HS-5 (cell line): ENCODE measurements around the gene CRELD2.

Experiments used
- DNase-seq: peaks from one replicate; pipeline ENCODE4 v3.0.0-alpha.2; 2012; ENCODE audit warnings: low read depth

CRELD2 gene

GRCh38 chr22:49956914-49957825 is 38.7 kb downstream of the CRELD2 start:
- no peak for DNase-seq

DNA sequence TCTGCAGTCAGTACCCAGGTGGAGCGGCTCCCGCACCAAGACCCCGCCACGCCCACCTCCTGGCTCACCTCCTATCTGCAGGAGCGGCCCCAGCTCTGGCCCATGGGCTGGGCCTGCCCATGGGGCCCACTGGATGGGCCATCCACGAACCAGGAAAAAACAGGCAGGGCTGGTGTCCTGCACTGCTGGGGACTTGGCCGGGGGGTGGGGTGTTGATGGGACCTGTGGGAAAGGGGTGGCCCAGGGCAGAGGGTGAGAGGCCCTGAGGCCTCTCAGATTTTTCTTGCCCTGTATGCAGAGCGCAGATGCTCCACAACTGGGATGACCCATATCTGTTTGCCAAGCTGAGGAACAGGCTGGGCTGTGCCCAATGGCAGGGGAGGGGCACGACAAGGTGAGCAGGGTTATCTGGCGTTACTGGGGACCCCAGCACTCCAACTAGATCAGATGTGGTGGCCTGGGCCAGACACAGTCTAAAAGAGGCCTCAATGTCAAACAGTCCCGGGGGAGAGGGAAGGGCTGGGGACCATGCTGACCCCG is 39.5 kb downstream of the CRELD2 start:
- DNase-seq: no peak

- no peak for DNase-seq
Measured at GRCh38 chr22:49958366-49958921, 40.0 kb downstream of the CRELD2 start.

- no peak for DNase-seq
Measured at GRCh38 chr22:49958931-49959781, 40.7 kb downstream of the CRELD2 start.

GRCh38 chr22:49959782-49960158 is 41.3 kb downstream of the CRELD2 start:
- DNase-seq: no peak

- DNase-seq: peak; percentile 82
Measured at GRCh38 chr22:49960159-49961004, 41.9 kb downstream of the CRELD2 start, which contains the start of gene PIM3. Gene PIM3, plus strand, starts transcription at chr22:49960772. Its CDS starts 176 bp downstream, at chr22:49960948.

GRCh38 chr22:49961005-49961600 is 42.7 kb downstream of the CRELD2 start:
- no peak for DNase-seq

- DNase-seq: no peak
Measured at GRCh38 chr22:49961601-49962011, 43.2 kb downstream of the CRELD2 start.

- peak; percentile 70 for DNase-seq
Measured at GRCh38 chr22:49962012-49962750, 43.7 kb downstream of the CRELD2 start.

DNA sequence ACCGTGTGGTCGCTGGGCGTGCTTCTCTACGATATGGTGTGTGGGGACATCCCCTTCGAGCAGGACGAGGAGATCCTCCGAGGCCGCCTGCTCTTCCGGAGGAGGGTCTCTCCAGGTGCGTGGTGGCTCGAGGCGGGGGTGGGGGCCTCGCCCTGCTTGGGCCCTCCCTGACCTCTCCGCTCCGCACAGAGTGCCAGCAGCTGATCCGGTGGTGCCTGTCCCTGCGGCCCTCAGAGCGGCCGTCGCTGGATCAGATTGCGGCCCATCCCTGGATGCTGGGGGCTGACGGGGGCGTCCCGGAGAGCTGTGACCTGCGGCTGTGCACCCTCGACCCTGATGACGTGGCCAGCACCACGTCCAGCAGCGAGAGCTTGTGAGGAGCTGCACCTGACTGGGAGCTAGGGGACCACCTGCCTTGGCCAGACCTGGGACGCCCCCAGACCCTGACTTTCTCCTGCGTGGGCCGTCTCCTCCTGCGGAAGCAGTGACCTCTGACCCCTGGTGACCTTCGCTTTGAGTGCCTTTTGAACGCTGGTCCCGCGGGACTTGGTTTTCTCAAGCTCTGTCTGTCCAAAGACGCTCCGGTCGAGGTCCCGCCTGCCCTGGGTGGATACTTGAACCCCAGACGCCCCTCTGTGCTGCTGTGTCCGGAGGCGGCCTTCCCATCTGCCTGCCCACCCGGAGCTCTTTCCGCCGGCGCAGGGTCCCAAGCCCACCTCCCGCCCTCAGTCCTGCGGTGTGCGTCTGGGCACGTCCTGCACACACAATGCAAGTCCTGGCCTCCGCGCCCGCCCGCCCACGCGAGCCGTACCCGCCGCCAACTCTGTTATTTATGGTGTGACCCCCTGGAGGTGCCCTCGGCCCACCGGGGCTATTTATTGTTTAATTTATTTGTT is 44.6 kb downstream of the CRELD2 start:
- no peak for DNase-seq

DNA sequence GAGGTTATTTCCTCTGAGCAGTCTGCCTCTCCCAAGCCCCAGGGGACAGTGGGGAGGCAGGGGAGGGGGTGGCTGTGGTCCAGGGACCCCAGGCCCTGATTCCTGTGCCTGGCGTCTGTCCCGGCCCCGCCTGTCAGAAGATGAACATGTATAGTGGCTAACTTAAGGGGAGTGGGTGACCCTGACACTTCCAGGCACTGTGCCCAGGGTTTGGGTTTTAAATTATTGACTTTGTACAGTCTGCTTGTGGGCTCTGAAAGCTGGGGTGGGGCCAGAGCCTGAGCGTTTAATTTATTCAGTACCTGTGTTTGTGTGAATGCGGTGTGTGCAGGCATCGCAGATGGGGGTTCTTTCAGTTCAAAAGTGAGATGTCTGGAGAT is 45.2 kb downstream of the CRELD2 start:
- no peak for DNase-seq

DNA sequence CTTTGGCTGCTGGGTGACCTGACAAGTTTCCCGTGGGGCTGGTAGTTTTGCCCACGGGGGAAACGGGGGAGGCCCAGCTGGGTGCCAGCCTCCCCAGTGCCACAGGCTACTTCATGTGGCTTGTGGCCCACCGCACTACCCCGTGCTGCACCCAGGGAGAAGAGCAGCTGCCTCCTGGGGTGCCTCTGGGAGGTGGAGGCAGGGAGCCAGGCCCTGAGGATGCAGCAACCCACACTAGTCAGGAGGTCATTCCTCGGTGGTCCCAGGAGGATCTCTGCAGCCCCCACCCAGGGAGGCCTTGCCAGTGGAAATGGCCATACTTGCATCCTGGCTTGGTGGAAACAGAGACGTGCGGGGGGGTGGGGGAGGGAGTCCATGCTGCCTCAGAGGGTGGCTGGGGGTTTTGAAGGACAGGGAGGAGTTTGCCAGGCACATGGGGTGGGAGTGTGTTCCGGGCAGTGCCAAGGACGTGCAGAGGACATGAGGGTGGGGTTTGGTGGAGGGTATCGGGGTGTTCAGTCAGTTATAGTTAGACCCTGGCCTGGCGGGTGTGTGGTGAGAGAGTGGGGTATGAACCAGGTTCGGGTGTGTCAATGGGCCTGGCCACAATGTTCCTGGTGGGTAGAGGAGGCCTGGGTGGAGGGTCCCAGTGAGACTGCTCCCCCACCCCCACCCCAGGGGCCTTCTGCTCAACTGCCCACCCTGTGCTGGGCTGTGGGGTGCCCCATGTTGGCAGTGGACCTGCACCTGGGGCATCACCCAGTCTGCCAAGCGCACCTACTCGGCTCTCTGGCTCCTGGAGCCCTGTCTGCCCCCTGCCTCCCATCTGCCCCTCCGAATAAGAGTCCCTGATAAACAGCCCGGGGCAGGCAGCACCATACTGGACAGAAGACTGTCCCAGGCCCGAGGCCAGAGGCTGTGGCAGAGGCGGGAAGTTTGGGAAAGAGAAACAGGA is 46.0 kb downstream of the CRELD2 start:
- DNase-seq: no peak

DNA sequence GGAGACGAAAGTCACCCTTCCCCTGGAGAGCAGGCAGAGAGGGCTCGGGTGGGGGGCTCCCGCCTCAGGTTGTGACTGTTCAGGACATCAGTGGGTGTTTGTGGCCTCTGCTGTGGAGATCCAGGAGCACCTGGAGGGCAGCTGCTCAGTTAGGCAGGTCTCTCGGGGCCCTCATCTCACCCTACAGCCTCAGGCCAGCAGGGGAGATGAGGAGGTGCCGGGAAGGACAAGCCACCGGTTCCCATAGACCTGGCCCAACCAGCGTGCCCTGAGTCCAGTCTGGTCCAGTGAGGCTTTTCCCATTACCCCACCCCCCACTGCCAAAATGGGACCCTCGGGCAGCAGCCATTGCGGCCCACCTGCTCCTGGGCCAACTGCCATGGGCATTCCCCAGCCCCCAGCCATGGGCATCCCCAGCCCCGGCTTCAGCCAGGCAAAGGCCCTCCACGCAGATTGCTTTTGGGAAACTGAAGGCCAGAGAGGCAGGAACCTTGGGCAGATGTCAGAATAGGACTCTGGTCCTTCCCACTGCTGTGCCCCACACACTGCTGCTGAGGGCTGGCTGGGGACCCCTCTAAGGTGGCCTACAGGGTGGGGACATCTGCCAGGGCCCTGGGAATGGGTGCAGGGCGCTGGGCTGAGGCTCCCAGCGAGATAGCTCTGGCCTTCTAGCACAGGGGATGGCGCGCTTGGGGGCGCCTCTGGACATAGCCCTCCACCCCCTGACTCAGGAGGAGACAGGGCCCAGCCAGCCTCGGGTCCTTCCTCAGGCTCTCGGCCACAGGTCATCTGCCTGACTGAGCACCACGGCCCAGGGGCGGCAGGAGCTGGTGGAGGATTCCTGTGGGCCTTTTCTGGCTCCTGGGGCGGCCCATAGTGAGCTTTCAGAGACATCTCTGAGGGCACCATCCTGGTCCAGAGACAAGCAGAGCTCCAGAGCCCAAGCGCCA is 46.9 kb downstream of the CRELD2 start:
- no peak for DNase-seq

DNA sequence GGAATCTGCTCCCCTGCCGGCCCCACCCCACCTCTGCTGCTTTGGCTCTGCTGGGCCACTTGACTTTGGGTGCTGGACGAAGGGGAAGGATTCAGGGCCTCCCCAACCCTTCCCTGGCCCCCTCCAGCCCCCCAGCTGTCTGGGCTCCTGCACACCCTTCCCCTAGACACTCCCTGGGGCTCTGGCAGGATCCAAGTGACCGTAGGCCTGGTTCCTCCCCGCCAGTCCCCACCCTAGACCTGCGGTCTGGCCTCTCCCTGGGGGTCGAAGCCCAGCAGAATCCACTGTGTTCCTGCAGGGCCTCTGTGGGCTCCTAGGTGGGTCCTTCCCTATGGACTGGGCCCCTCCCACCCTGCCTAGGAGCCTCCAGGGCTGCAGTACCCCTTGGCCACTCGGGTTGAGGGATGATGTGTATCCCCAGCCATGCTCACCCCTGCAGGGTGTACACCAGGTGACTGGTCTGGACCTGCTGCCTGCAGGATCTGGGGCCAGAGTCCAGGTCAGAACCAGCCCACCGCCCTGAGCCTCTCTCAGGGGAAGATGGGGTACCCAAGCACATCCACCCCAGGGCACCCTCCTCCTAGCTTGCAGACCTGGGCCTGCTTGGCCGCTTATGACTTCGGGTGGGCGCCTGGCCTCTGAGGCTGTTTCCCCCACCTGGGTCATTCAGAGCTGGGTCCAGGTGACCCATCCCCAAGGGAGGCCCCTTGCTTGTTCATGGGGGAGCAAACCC is 47.8 kb downstream of the CRELD2 start:
- no peak for DNase-seq

DNA sequence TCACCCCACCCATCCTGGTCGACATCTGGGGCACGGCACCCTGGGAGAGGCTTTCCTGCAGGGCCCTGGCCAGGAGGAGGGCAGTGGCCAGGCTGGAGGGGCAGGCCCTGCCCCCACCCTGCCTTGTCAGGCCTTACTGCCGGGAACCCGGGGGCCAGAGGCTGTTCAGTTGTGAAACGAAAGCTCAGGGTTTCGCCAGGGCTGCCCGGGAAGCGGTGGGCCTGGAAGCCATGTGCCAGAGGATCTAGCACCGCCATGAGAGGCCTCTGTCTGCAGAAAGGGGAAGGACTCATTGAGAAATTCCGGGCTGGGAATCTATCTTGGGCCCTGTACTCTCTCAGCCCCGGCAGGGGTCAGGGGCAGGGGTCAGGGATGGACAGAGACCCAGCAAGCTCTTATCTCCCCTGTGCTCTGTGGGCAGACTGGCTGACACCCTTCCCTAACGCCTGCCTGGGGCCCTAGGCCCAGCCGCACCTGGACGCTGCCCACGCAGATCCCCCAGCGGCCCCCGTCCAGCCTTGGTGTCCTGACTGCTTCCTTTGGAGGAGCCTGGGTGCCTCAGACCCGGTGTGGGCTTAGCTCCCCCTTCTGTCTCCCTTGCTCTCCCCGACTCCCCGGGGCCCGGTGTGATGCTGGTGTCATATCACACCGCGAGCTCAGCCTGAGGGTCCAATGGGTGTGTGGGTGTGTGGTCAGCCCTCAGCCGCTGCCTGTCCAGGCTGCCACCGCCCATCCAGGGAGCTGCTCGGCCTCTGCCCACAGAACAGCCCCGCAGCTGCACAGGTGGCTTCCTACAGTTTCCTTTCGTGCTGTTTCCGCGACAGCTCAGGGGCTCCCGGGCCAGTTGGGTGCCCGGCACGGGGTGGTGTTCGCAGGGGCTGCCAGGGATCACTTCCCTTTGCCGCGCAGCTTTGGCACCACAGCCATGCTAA is 48.6 kb downstream of the CRELD2 start:
- no peak for DNase-seq
